ENCODE results near the gene CALCA.

Gene CALCA

DNA sequence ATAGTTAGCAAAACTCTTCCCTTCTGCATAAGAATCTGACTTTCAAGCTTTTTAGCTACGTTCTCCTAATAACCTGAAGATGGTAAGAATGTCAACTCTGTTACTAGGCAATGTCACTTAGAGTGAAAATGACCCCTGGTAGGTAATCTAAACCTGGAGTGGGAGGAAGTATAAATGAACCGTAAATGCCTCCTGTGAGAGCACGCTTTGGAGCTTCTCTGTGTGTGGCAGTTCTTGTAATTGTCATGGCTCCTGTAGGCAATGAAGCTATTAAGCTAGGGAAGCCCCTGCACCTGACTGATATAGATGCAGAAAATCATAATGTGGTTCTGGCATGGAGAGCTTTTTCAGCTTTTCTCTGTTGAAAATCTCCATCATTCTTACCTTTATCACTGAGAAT lies 29.4 kb downstream of the CALCA start:
- no peak for DNase-seq
- no peak for ATAC-seq

DNA sequence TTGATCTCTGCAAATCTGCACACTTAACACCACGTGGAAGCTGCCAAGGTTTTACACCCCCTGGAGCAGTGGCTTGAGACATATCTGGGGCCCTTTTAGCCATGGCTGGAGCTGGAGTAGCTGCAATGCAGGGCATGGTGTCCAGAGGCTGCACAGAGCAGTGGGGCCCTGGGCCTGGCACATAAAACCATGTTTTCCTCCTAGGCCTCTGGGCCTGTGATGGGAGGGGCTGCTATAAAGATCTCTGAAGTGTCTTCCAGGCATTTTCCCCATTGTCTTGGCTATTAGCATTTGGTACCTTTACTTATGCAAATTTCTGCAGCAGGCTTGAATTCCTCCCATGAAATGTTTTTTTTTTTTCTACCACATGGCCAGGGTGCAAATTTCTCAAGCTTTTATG lies 33.2 kb downstream of the CALCA start:
- no peak for DNase-seq
- no peak for ATAC-seq

DNA sequence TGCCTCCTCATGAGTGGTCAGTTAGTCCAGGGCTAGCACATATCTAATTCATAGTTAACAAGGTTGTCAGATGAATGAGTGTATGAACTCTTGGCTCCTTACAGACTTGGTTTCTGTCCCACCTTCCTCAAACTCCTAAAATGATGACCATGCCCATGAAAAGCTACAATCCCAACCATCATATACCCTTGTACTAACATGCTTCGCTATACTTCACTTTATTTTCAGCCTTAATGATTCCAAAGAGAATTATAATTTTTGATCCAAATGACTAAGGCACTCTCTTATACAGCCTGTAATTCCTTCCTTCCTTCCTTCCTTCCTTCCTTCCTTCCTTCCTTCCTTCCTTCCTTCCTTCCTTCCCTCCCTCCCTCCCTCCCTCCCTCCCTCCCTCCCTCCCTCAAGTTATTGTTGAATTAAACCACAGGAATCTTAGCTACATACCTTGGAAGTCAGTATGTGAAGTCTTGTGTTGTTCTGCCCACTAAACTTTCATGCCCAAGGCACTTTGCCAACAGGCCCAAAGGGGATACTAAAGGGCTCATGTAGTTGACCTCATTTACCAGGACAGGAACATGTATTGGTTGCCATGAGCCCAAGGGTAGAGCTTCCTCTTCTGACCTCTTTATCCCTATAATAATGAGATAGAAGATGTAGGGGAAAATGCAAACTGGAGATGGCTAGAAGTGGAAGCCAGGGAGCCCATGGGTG lies 37.4 kb downstream of the CALCA start:
- ATAC-seq (no peak), DNase-seq (no peak)

DNA sequence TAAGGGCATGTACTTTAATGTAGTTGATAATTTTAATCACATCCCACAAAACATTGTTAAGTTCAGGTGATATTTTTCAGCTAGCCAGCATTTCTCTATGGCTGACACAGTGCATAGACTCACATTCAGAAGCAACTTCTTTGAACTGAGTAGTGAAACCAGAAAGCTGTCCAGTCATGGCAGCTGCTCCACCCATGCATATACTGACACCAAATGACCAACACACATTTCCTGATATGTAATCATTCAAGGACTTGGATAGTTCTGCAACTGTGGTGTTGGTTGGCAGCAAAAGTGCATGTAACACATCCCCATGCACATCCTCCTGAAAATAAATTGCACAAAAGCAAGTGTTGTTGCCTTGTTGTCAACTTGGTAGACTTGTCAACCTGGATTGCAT lies 39.7 kb downstream of the CALCA start:
- ATAC-seq (no peak), DNase-seq (no peak)

DNA sequence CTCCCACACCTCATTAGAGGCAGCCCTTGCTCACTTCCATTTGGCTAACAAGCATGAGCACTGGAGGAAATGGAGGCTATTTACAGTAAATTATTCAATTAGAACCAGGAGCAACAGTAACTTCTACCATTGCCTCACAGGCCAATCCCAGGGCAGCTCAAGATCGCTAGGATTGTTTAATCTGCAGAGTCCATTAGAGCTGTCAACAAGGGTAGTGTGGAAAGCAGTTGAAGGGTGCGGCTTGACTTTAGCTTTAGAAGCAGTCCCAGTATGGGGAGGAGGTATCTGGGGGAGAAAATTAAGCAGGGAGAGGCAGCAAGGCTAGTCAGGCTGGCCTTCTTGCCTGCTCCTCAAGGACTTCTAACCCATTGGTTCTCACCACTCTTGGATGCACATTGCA lies 41.8 kb downstream of the CALCA start:
- no peak for DNase-seq
- no peak for ATAC-seq

DNA sequence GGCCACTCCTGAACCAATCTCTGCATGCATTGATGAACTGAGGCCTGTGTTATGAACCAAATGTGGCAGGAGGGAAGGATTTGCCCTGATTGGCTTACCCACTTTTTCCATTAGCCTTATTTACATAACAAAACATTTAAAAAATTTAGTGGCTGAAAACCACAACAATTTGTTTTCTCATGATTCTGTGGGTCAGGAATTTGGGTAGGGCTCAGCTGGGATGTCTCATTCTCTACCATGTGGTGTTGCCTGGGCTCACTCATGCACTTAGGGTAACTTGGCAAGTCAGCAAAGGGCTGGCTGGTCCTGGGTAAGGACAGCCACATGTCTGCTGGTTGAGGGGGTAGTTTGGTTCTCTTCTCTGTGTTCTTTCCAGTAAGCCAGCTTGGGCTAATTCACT lies 45.0 kb downstream of the CALCA start:
- ATAC-seq = no peak
- no peak for DNase-seq

DNA sequence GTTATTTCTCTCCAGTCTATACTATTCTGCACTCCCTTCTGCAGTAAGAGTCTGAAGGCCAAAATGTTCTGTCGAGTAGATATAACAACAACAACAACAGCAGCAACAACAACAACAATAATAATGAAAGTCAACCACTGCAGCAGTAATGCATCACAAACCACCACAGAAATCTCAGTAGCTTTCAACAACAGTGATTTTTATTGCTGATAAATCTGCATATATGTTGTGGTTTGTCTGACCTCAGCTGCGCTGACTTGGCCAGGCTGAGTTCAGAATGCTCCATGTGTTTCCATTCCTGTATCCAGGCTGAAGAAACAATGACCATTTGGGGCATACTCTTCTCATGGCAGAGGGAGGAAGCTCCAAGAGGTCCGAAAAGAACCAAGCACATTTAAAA lies 47.8 kb downstream of the CALCA start:
- DNase-seq (no peak), ATAC-seq (no peak)

Data from stimulated activated naive CD8-positive, alpha-beta T cell treated with anti-CD3 and anti-CD28 coated beads, Interleukin-15, Interleukin-2, amounts not matched to agents 100 U/mL and 50 U/mL, for 24 hours (primary cell).